A549 (cell line): ENCODE results near the gene LRRC72.

Experiments used
- FOSB ChIP-seq: fragments of 250-450 bp; sonication (Bioruptor Pico); IDR thresholded peaks from 2 replicates; pipeline ENCODE4 v1.5.0; 2020; ENCODE audit warnings: mild to moderate bottlenecking, moderate library complexity
- PHF8 ChIP-seq: fragments of 200-600 bp; sonication (generic); IDR thresholded peaks from 2 replicates; pipeline ENCODE4 v1.6.1; 2016; ENCODE audit warnings: low read depth, mild to moderate bottlenecking, antibody characterized with exemption, moderate library complexity, borderline replicate concordance
- TF ChIP-seq, protein P1 (sequence below): fragments of >200 bp; sonication (Bioruptor Twin); formaldehyde crosslinking; IDR thresholded peaks from 3 replicates; pipeline ENCODE4 v1.6.1; 2016
- TF ChIP-seq, protein P2 (sequence below): fragments of >200 bp; sonication (Bioruptor Twin); formaldehyde crosslinking; IDR thresholded peaks from 3 replicates; pipeline ENCODE4 v1.5.1; 2016

DNA sequence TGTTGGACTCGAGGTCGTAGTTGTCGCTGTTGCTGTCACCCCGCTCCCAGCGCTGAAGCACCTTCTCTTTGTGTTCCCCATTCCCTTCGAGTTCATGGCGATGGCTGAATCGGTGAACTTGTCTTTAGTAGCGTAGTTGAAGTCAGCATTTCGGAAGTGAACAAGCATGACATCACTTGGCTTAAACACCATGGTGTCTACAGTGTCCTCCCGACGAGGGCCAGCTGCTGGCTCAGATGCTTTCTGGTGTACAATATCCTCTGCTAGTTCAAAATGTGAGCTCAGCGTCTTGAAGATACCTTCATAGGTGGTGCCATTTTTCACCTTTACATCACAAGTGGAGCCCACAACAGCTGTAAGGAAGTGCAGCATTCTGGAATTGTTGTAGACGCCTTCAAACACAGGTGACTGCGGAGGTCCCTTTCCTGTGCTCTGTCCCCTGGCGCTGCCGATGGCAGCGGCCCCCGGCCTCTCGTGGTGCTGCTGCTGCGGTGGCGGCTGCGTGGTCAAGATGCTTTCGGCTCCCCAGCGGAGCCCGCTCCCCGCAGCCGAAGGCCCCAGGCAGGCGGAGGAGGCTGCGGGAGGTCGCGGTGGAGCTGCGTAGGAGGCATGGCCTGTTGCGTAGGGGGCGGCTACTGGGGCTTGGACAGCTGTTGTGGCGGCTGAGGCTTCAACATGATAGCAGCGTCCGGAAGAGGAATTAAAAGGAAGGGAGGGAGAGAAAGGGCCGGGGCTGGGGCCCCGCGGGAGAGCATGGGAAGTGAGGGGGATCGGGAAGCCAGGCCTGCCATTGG, 59.7 kb downstream of the LRRC72 start:
- TF ChIP-seq, protein P1, sequence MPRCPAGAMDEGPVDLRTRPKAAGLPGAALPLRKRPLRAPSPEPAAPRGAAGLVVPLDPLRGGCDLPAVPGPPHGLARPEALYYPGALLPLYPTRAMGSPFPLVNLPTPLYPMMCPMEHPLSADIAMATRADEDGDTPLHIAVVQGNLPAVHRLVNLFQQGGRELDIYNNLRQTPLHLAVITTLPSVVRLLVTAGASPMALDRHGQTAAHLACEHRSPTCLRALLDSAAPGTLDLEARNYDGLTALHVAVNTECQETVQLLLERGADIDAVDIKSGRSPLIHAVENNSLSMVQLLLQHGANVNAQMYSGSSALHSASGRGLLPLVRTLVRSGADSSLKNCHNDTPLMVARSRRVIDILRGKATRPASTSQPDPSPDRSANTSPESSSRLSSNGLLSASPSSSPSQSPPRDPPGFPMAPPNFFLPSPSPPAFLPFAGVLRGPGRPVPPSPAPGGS, result no peak
- TF ChIP-seq, protein P2, sequence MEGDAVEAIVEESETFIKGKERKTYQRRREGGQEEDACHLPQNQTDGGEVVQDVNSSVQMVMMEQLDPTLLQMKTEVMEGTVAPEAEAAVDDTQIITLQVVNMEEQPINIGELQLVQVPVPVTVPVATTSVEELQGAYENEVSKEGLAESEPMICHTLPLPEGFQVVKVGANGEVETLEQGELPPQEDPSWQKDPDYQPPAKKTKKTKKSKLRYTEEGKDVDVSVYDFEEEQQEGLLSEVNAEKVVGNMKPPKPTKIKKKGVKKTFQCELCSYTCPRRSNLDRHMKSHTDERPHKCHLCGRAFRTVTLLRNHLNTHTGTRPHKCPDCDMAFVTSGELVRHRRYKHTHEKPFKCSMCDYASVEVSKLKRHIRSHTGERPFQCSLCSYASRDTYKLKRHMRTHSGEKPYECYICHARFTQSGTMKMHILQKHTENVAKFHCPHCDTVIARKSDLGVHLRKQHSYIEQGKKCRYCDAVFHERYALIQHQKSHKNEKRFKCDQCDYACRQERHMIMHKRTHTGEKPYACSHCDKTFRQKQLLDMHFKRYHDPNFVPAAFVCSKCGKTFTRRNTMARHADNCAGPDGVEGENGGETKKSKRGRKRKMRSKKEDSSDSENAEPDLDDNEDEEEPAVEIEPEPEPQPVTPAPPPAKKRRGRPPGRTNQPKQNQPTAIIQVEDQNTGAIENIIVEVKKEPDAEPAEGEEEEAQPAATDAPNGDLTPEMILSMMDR, result no peak
- TF ChIP-seq FOSB (CRISPR knock-in tag) (no peak), PHF8 (no peak)
